ENCODE measurements around the gene STARD9.
"Not testable (repeated sequence)": the region's sequence is repeated elsewhere in the genome, so short reads cannot be mapped to it uniquely, and the experiment has no call there.

STARD9 gene

GRCh38 chr15:42679285-42680141, 104.1 kb downstream of the STARD9 start:
- Histone ChIP-seq H3K4me3 (ENCODE audit: low read length in 2 of 2) (no peak overlapping the region), H3K9ac (ENCODE audit: low read length in 2 of 2) (no peak overlapping the region), H3K27ac (ENCODE audit: low read length) (no peak overlapping the region), H3K9me3 (ENCODE audit: control insufficient read depth in 2 of 2, low read length in 2 of 2) (no peaks in the 10 kb centered on the region), H3K36me3 (ENCODE audit: control insufficient read depth in 2 of 2, insufficient read depth in 2 of 2, low read length in 2 of 2) (peaks cover 77 to 84% of the 10 kb centered on the region in 2 donors), H3K27me3 (ENCODE audit: control insufficient read depth in 1 of 2, insufficient read depth in 2 of 2, low read length in 2 of 2) (no peaks in the 10 kb centered on the region), H3K4me1 (ENCODE audit: control insufficient read depth, insufficient read depth, low read length) (peaks cover 3% of the 10 kb centered on the region)

GRCh38 chr15:42680142-42680482, 104.7 kb downstream of the STARD9 start:
- H3K27me3 ChIP-seq (ENCODE audit: control insufficient read depth in 1 of 2, insufficient read depth in 2 of 2, low read length in 2 of 2); H3K4me1 ChIP-seq (ENCODE audit: control insufficient read depth, insufficient read depth, low read length); H3K9ac ChIP-seq (ENCODE audit: low read length in 2 of 2); H3K4me3 ChIP-seq (ENCODE audit: low read length in 2 of 2); H3K27ac ChIP-seq (ENCODE audit: low read length); H3K9me3 ChIP-seq (ENCODE audit: control insufficient read depth in 2 of 2, low read length in 2 of 2): not testable (repeated sequence)
- H3K36me3 ChIP-seq (ENCODE audit: control insufficient read depth in 2 of 2, insufficient read depth in 2 of 2, low read length in 2 of 2) = peaks cover 77 to 83% of the 10 kb centered on the region in 2 donors

GRCh38 chr15:42681119-42681518, 105.7 kb downstream of the STARD9 start:
- Histone ChIP-seq H3K4me1 (ENCODE audit: control insufficient read depth, insufficient read depth, low read length) (peaks cover 3% of the 10 kb centered on the region), H3K9ac (ENCODE audit: low read length in 2 of 2) (no peak overlapping the region), H3K4me3 (ENCODE audit: low read length in 2 of 2) (no peak overlapping the region), H3K9me3 (ENCODE audit: control insufficient read depth in 2 of 2, low read length in 2 of 2) (no peaks in the 10 kb centered on the region), H3K36me3 (ENCODE audit: control insufficient read depth in 2 of 2, insufficient read depth in 2 of 2, low read length in 2 of 2) (peaks cover 77 to 83% of the 10 kb centered on the region in 2 donors), H3K27me3 (ENCODE audit: control insufficient read depth in 1 of 2, insufficient read depth in 2 of 2, low read length in 2 of 2) (no peaks in the 10 kb centered on the region), H3K27ac (ENCODE audit: low read length) (no peak overlapping the region)

GRCh38 chr15:42686281-42686680, 110.9 kb downstream of the STARD9 start:
- no peaks in the 10 kb centered on the region for H3K9me3 ChIP-seq (ENCODE audit: control insufficient read depth in 2 of 2, low read length in 2 of 2)
- peaks cover 83 to 86% of the 10 kb centered on the region in 2 donors for H3K36me3 ChIP-seq (ENCODE audit: control insufficient read depth in 2 of 2, insufficient read depth in 2 of 2, low read length in 2 of 2)
- no peaks in the 10 kb centered on the region for H3K4me1 ChIP-seq (ENCODE audit: control insufficient read depth, insufficient read depth, low read length)
- H3K9ac ChIP-seq (ENCODE audit: low read length in 2 of 2) = no peak overlapping the region
- no peak overlapping the region for H3K4me3 ChIP-seq (ENCODE audit: low read length in 2 of 2)
- no peaks in the 10 kb centered on the region for H3K27me3 ChIP-seq (ENCODE audit: control insufficient read depth in 1 of 2, insufficient read depth in 2 of 2, low read length in 2 of 2)
- H3K27ac ChIP-seq (ENCODE audit: low read length) = no peak overlapping the region

- no peaks in the 10 kb centered on the region for H3K9me3 ChIP-seq (ENCODE audit: control insufficient read depth in 2 of 2, low read length in 2 of 2)
- H3K4me3 ChIP-seq (ENCODE audit: low read length in 2 of 2) = no peak overlapping the region
- peaks cover 83 to 87% of the 10 kb centered on the region in 2 donors for H3K36me3 ChIP-seq (ENCODE audit: control insufficient read depth in 2 of 2, insufficient read depth in 2 of 2, low read length in 2 of 2)
- no peak overlapping the region for H3K9ac ChIP-seq (ENCODE audit: low read length in 2 of 2)
- H3K4me1 ChIP-seq (ENCODE audit: control insufficient read depth, insufficient read depth, low read length) = no peaks in the 10 kb centered on the region
- H3K27ac ChIP-seq (ENCODE audit: low read length) = no peak overlapping the region
- H3K27me3 ChIP-seq (ENCODE audit: control insufficient read depth in 1 of 2, insufficient read depth in 2 of 2, low read length in 2 of 2) = no peaks in the 10 kb centered on the region
Measured at GRCh38 chr15:42687740-42688139, 112.3 kb downstream of the STARD9 start.

- no peaks in the 10 kb centered on the region for H3K9me3 ChIP-seq (ENCODE audit: control insufficient read depth in 2 of 2, low read length in 2 of 2)
- no peak overlapping the region for H3K9ac ChIP-seq (ENCODE audit: low read length in 2 of 2)
- H3K4me1 ChIP-seq (ENCODE audit: control insufficient read depth, insufficient read depth, low read length) = no peaks in the 10 kb centered on the region
- no peak overlapping the region for H3K27ac ChIP-seq (ENCODE audit: low read length)
- H3K4me3 ChIP-seq (ENCODE audit: low read length in 2 of 2) = no peak overlapping the region
- no peaks in the 10 kb centered on the region for H3K27me3 ChIP-seq (ENCODE audit: control insufficient read depth in 1 of 2, insufficient read depth in 2 of 2, low read length in 2 of 2)
- H3K36me3 ChIP-seq (ENCODE audit: control insufficient read depth in 2 of 2, insufficient read depth in 2 of 2, low read length in 2 of 2) = peaks cover 84 to 89% of the 10 kb centered on the region in 2 donors
Measured at GRCh38 chr15:42688301-42688700, 112.9 kb downstream of the STARD9 start.

GRCh38 chr15:42691308-42691707, 115.9 kb downstream of the STARD9 start:
- Histone ChIP-seq H3K9ac (ENCODE audit: low read length in 2 of 2) (no peak overlapping the region), H3K4me1 (ENCODE audit: control insufficient read depth, insufficient read depth, low read length) (peaks cover 15% of the 10 kb centered on the region), H3K27ac (ENCODE audit: low read length) (no peak overlapping the region), H3K9me3 (ENCODE audit: control insufficient read depth in 2 of 2, low read length in 2 of 2) (no peaks in the 10 kb centered on the region), H3K4me3 (ENCODE audit: low read length in 2 of 2) (no peak overlapping the region), H3K36me3 (ENCODE audit: control insufficient read depth in 2 of 2, insufficient read depth in 2 of 2, low read length in 2 of 2) (peaks cover 81 to 86% of the 10 kb centered on the region in 2 donors), H3K27me3 (ENCODE audit: control insufficient read depth in 1 of 2, insufficient read depth in 2 of 2, low read length in 2 of 2) (no peaks in the 10 kb centered on the region)

- Histone ChIP-seq H3K36me3 (ENCODE audit: control insufficient read depth in 2 of 2, insufficient read depth in 2 of 2, low read length in 2 of 2) (peaks cover 81 to 86% of the 10 kb centered on the region in 2 donors), H3K27ac (ENCODE audit: low read length) (no peak overlapping the region), H3K9me3 (ENCODE audit: control insufficient read depth in 2 of 2, low read length in 2 of 2) (no peaks in the 10 kb centered on the region), H3K4me1 (ENCODE audit: control insufficient read depth, insufficient read depth, low read length) (peaks cover 15% of the 10 kb centered on the region), H3K27me3 (ENCODE audit: control insufficient read depth in 1 of 2, insufficient read depth in 2 of 2, low read length in 2 of 2) (no peaks in the 10 kb centered on the region), H3K9ac (ENCODE audit: low read length in 2 of 2) (no peak overlapping the region), H3K4me3 (ENCODE audit: low read length in 2 of 2) (no peak overlapping the region)
Measured at GRCh38 chr15:42691770-42692169, 116.4 kb downstream of the STARD9 start.

- no peak overlapping the region for H3K27ac ChIP-seq (ENCODE audit: low read length)
- H3K36me3 ChIP-seq (ENCODE audit: control insufficient read depth in 2 of 2, insufficient read depth in 2 of 2, low read length in 2 of 2) = peaks cover 78 to 79% of the 10 kb centered on the region in 2 donors
Measured at GRCh38 chr15:42692536-42692935, 117.1 kb downstream of the STARD9 start.

GRCh38 chr15:42692997-42693396, 117.6 kb downstream of the STARD9 start:
- Histone ChIP-seq H3K27me3 (ENCODE audit: control insufficient read depth in 1 of 2, insufficient read depth in 2 of 2, low read length in 2 of 2) (no peaks in the 10 kb centered on the region), H3K4me1 (ENCODE audit: control insufficient read depth, insufficient read depth, low read length) (peaks cover 15% of the 10 kb centered on the region), H3K4me3 (ENCODE audit: low read length in 2 of 2) (no peak overlapping the region), H3K9ac (ENCODE audit: low read length in 2 of 2) (no peak overlapping the region), H3K27ac (ENCODE audit: low read length) (peak overlapping the region; percentile 18), H3K9me3 (ENCODE audit: control insufficient read depth in 2 of 2, low read length in 2 of 2) (no peaks in the 10 kb centered on the region), H3K36me3 (ENCODE audit: control insufficient read depth in 2 of 2, insufficient read depth in 2 of 2, low read length in 2 of 2) (peaks cover 76 to 78% of the 10 kb centered on the region in 2 donors)

More at GRCh38 chr15:42692536-42692935, 117.1 kb downstream of the STARD9 start:
- no peak overlapping the region for H3K4me3 ChIP-seq (ENCODE audit: low read length in 2 of 2)
- no peaks in the 10 kb centered on the region for H3K9me3 ChIP-seq (ENCODE audit: control insufficient read depth in 2 of 2, low read length in 2 of 2)
- peaks cover 15% of the 10 kb centered on the region for H3K4me1 ChIP-seq (ENCODE audit: control insufficient read depth, insufficient read depth, low read length)
- H3K9ac ChIP-seq (ENCODE audit: low read length in 2 of 2) = no peak overlapping the region
- H3K27me3 ChIP-seq (ENCODE audit: control insufficient read depth in 1 of 2, insufficient read depth in 2 of 2, low read length in 2 of 2) = no peaks in the 10 kb centered on the region

GRCh38 chr15:42693496-42693895, 118.1 kb downstream of the STARD9 start:
- no peaks in the 10 kb centered on the region for H3K27me3 ChIP-seq (ENCODE audit: control insufficient read depth in 1 of 2, insufficient read depth in 2 of 2, low read length in 2 of 2)
- no peak overlapping the region for H3K9ac ChIP-seq (ENCODE audit: low read length in 2 of 2)
- H3K27ac ChIP-seq (ENCODE audit: low read length) = peak overlapping the region; percentile 18
- peaks cover 15% of the 10 kb centered on the region for H3K4me1 ChIP-seq (ENCODE audit: control insufficient read depth, insufficient read depth, low read length)
- H3K36me3 ChIP-seq (ENCODE audit: control insufficient read depth in 2 of 2, insufficient read depth in 2 of 2, low read length in 2 of 2) = peaks cover 74 to 75% of the 10 kb centered on the region in 2 donors
- no peaks in the 10 kb centered on the region for H3K9me3 ChIP-seq (ENCODE audit: control insufficient read depth in 2 of 2, low read length in 2 of 2)
- no peak overlapping the region for H3K4me3 ChIP-seq (ENCODE audit: low read length in 2 of 2)
